DND-41 (cell line): Measurements from ENCODE around the gene MSI2.

Experiments used
- EZH2 ChIP-seq: IDR thresholded peaks from 3 replicates; pipeline ENCODE4 v1.6.1; 2012; ENCODE audit warnings: borderline replicate concordance, low read depth, mild to moderate bottlenecking, moderate library complexity, low read length, inconsistent platforms; ENCODE audit not compliant: severe bottlenecking
- TF ChIP-seq, protein P1 (sequence below): IDR thresholded peaks from 2 replicates; pipeline ENCODE4 v1.5.1; 2012; ENCODE audit warnings: borderline replicate concordance, low read length, moderate library complexity, mild to moderate bottlenecking; ENCODE audit not compliant: poor library complexity, severe bottlenecking; ENCODE audit errors: extremely low read depth

DNA sequence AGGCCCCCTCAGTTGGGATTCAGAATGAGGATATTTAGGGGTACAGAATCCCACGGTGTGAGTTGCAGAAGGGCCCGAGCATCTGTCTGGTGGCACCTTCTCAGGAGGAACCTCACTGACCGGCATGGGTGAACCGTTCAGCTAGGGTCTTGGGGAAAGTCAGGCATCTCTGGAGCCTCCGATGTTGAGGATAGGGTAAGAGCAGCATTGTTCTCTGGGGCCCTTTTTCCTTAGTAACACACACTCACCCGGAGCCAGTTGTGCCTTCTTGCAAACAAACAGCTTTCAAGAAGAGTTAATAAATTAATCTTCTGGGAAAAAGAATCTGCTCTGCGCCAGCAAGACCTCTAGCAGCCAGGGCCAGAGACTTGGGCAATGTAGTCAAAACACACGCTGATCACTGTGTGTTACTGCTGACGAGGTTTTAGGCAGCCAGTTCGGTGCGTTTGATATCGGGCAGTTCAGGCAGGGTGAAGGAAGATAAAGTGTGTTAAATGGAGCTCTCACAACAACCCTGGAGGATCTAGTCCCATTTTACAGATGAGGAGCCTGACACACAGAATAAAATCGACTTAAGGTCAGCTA, 48.9 kb downstream of the MSI2 start:
- TF ChIP-seq, protein P1, sequence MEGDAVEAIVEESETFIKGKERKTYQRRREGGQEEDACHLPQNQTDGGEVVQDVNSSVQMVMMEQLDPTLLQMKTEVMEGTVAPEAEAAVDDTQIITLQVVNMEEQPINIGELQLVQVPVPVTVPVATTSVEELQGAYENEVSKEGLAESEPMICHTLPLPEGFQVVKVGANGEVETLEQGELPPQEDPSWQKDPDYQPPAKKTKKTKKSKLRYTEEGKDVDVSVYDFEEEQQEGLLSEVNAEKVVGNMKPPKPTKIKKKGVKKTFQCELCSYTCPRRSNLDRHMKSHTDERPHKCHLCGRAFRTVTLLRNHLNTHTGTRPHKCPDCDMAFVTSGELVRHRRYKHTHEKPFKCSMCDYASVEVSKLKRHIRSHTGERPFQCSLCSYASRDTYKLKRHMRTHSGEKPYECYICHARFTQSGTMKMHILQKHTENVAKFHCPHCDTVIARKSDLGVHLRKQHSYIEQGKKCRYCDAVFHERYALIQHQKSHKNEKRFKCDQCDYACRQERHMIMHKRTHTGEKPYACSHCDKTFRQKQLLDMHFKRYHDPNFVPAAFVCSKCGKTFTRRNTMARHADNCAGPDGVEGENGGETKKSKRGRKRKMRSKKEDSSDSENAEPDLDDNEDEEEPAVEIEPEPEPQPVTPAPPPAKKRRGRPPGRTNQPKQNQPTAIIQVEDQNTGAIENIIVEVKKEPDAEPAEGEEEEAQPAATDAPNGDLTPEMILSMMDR, result no peak
- no peak for TF ChIP-seq EZH2
